H9 (cell line): ENCODE results near the gene TMUB2. TPM values are rescaled to one million over a fixed set of nuclear protein-coding genes. Genes with fewer than 3 reads are reported as not detected.

Experiments used
- DNase-seq: peaks from one replicate; pipeline ENCODE4 v3.0.0-alpha.2; 2017
- H2AFZ ChIP-seq: one replicate; pipeline ENCODE4 v1.6.1; 2013; ENCODE audit warnings: mild to moderate bottlenecking, low read length, control low read depth, moderate library complexity
- H2AK5ac ChIP-seq: 2 replicates; pipeline ENCODE4 v1.6.1; 2013; ENCODE audit warnings: low read length, control low read depth, mixed read lengths; ENCODE audit not compliant: insufficient read length
- H2BK120ac ChIP-seq: one replicate; pipeline ENCODE4 v1.6.1; 2013; ENCODE audit warnings: low read depth, mild to moderate bottlenecking, low read length, control low read depth, inconsistent platforms; ENCODE audit not compliant: poor library complexity, severe bottlenecking
- H2BK12ac ChIP-seq: 2 replicates; pipeline ENCODE4 v1.6.1; 2013; ENCODE audit warnings: low read length, control low read depth, mixed read lengths, low read depth; ENCODE audit not compliant: insufficient read length
- H2BK15ac ChIP-seq: 2 replicates; pipeline ENCODE4 v1.6.1; 2013; ENCODE audit warnings: low read depth, low read length, control low read depth
- H2BK20ac ChIP-seq: one replicate; pipeline ENCODE4 v1.6.1; 2013; ENCODE audit warnings: low read depth, mild to moderate bottlenecking, low read length, control low read depth, inconsistent platforms; ENCODE audit not compliant: poor library complexity, severe bottlenecking
- H2BK5ac ChIP-seq: 2 replicates; pipeline ENCODE4 v1.6.1; 2013; ENCODE audit warnings: low read length, control low read depth, mixed read lengths; ENCODE audit not compliant: insufficient read length
- H3K14ac ChIP-seq: 2 replicates; pipeline ENCODE4 v1.6.1; 2013; ENCODE audit warnings: low read length, control low read depth; ENCODE audit not compliant: insufficient read depth
- H3K18ac ChIP-seq: 2 replicates; pipeline ENCODE4 v1.6.1; 2013; ENCODE audit warnings: low read depth, mild to moderate bottlenecking, mixed read lengths, low read length, control low read depth; ENCODE audit not compliant: insufficient read length
- H3K23ac ChIP-seq: 2 replicates; pipeline ENCODE4 v1.6.1; 2013; ENCODE audit warnings: low read length, control low read depth, mixed read lengths, low read depth; ENCODE audit not compliant: insufficient read length
- H3K23me2 ChIP-seq: 2 replicates; pipeline ENCODE4 v1.6.1; 2013; ENCODE audit warnings: low read depth, mild to moderate bottlenecking, mixed read lengths, low read length, control low read depth; ENCODE audit not compliant: insufficient read length, poor library complexity, severe bottlenecking
- H3K27ac ChIP-seq: 2 replicates; pipeline ENCODE4 v1.5.1; 2013; ENCODE audit warnings: low read length, control low read depth, mixed read lengths, low read depth; ENCODE audit not compliant: insufficient read length
- H3K27me3 ChIP-seq: 2 replicates; pipeline ENCODE4 v1.6.1; 2013; ENCODE audit warnings: low read length, control low read depth, inconsistent platforms; ENCODE audit not compliant: insufficient read depth
- H3K4ac ChIP-seq: 2 replicates; pipeline ENCODE4 v1.6.1; 2013; ENCODE audit warnings: low read depth, mild to moderate bottlenecking, control low read depth, inconsistent platforms, low read length, moderate library complexity
- H3K4me1 ChIP-seq: 2 replicates; pipeline ENCODE4 v1.6.1; 2013; ENCODE audit warnings: low read length, control low read depth, inconsistent platforms; ENCODE audit not compliant: insufficient read depth
- H3K4me2 ChIP-seq: 2 replicates; pipeline ENCODE4 v1.6.1; 2013; ENCODE audit warnings: low read length, control low read depth, mixed read lengths; ENCODE audit not compliant: insufficient read length, insufficient read depth
- H3K56ac ChIP-seq: 2 replicates; pipeline ENCODE4 v1.6.1; 2013; ENCODE audit warnings: low read depth, mild to moderate bottlenecking, mixed read lengths, low read length, control low read depth; ENCODE audit not compliant: insufficient read length
- H3K79me1 ChIP-seq: 2 replicates; pipeline ENCODE4 v1.6.1; 2013; ENCODE audit warnings: low read depth, mild to moderate bottlenecking, moderate library complexity, low read length, control low read depth, inconsistent platforms; ENCODE audit not compliant: insufficient read depth, poor library complexity, severe bottlenecking
- H3K79me2 ChIP-seq: 2 replicates; pipeline ENCODE4 v1.6.1; 2013; ENCODE audit warnings: low read length, control low read depth, inconsistent platforms; ENCODE audit not compliant: insufficient read depth
- H3K9ac ChIP-seq: 2 replicates; pipeline ENCODE4 v1.6.1; 2013; ENCODE audit warnings: low read length, control low read depth, mixed read lengths; ENCODE audit not compliant: insufficient read length; ENCODE audit errors: extremely low read depth
- H3K9me3 ChIP-seq: one replicate; pipeline ENCODE4 v1.6.1; 2013; ENCODE audit warnings: low read depth, low read length, inconsistent platforms; ENCODE audit not compliant: control insufficient read depth
- H3T11ph ChIP-seq: one replicate; pipeline ENCODE4 v1.6.1; 2013; ENCODE audit warnings: mild to moderate bottlenecking, low read length, control low read depth, inconsistent platforms
- H4K20me1 ChIP-seq: one replicate; pipeline ENCODE4 v1.6.1; 2013; ENCODE audit not compliant: control insufficient read depth, insufficient read length, insufficient read depth
- H4K5ac ChIP-seq: 2 replicates; pipeline ENCODE4 v1.6.1; 2013; ENCODE audit warnings: low read depth, mild to moderate bottlenecking, mixed read lengths, low read length, control low read depth; ENCODE audit not compliant: insufficient read length
- H4K8ac ChIP-seq: replicated peaks from 2 replicates; pipeline ENCODE4 v1.6.1; 2013; ENCODE audit warnings: low read length, control low read depth, mixed read lengths, low read depth; ENCODE audit not compliant: insufficient read length
- H4K91ac ChIP-seq: 2 replicates; pipeline ENCODE4 v1.6.1; 2013; ENCODE audit warnings: low read depth, mild to moderate bottlenecking, moderate library complexity, mixed read lengths, low read length, control low read depth; ENCODE audit not compliant: insufficient read length
- H3K27ac Mint-ChIP-seq, 3 experiments: 2 replicates in 2 of 3; 3 replicates in 1 of 3; pipeline ENCODE4 v1.8.0; 2020 to 2021; ENCODE audit warnings: mixed read lengths in 3 of 3, mild to moderate bottlenecking in 1 of 3, moderate library complexity in 1 of 3
- H3K27me3 Mint-ChIP-seq: 2 replicates; pipeline ENCODE4 v1.8.0; 2021; ENCODE audit warnings: low read depth, mild to moderate bottlenecking, moderate library complexity, mixed read lengths
- H3K36me3 Mint-ChIP-seq, 3 experiments: 2 replicates in 2 of 3; 3 replicates in 1 of 3; pipeline ENCODE4 v1.8.0; 2020 to 2021; ENCODE audit warnings: low read depth in 3 of 3, mixed read lengths in 3 of 3; ENCODE audit not compliant: insufficient read depth in 1 of 3
- H3K4me1 Mint-ChIP-seq, 2 experiments: 2 replicates each; pipeline ENCODE4 v1.8.0; 2020; ENCODE audit warnings: mixed read lengths in 2 of 2
- H3K4me3 Mint-ChIP-seq, 2 experiments: 2 replicates in 1 of 2; 3 replicates in 1 of 2; pipeline ENCODE4 v1.8.0; 2020 to 2021; ENCODE audit warnings: mild to moderate bottlenecking in 2 of 2, mixed read lengths in 2 of 2, moderate library complexity in 1 of 2
- H3K9me3 Mint-ChIP-seq, 2 experiments: 2 replicates in 1 of 2; 3 replicates in 1 of 2; pipeline ENCODE4 v1.8.0; 2020; ENCODE audit warnings: mild to moderate bottlenecking in 2 of 2, mixed read lengths in 2 of 2, moderate library complexity in 1 of 2
- CTCF ChIP-seq: fragments of 200-600 bp; sonication (generic); conservative IDR thresholded peaks from 3 replicates; pipeline ENCODE4 v1.8.0; 2021; ENCODE audit warnings: antibody characterized with exemption, mild to moderate bottlenecking
- WGBS: extraction: QIAGEN DNeasy Blood & Tissue Kit; methylation state at CpG from one replicate; pipeline ENCODE4 v1.1.7; 2013; ENCODE audit warnings: missing lambda C conversion rate, low lambda C conversion rate, mixed read lengths; ENCODE audit not compliant: insufficient read length; ENCODE audit errors: extremely low coverage; 5-methylcytosine and 5-hydroxymethylcytosine counted together
- total RNA-seq: library from RNA; stranded (reverse); gene quantifications from 2 replicates; pipeline ENCODE4 v1.2.1, GENCODE V29; 2021

The TMUB2 gene
- total RNA-seq, 1 experiment from 2014 or later = 22.9 TPM

DNA sequence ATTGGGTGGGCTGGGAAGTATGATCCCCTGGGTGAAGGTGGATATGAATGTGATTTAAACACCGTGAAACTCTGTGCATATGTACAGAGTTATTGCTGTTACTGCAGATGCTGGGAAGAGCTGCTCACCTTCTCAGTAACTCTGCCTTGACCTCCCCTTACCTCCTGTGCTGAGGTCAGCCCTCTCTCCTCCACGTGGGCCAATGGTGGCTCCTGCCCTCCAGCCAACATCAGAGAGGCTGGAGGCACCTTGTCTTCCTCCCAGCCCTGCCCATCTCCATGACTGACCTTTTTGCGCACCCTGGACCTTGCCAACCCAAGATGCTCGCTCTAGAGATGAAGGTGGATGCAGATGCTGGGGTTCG lies 16.7 kb upstream of the TMUB2 start:
- no peaks in the 10 kb centered on the region for H3K79me1 ChIP-seq
- H3K4me1 ChIP-seq = no peaks in the 10 kb centered on the region; the same call in 1 of the 2 replicates
- H3K23ac ChIP-seq = no peak overlapping the region
- Mint-ChIP-seq H3K9me3 (no peaks in the 10 kb centered on the region), H3K36me3 (peaks cover 0 to 4% (median 2%) of the 10 kb centered on the region in 3 experiments; a peak in 1 of 7 replicates), H3K27me3 (peaks cover 2% of the 10 kb centered on the region; the same call in 1 of the 2 replicates), H3K4me3 (no peak overlapping the region), H3K4me1 (peaks cover 17 to 31% of the 10 kb centered on the region in 2 experiments), H3K27ac (peak overlapping the region in 1 of 3 experiments; percentile 58; a peak in 1 of 7 replicates)
- no peaks in the 10 kb centered on the region for H3K79me2 ChIP-seq
- no peaks in the 10 kb centered on the region for H3K23me2 ChIP-seq
- WGBS = no CpG with 5 or more reads among the region's 5 CpGs
- H2AK5ac ChIP-seq = no peak overlapping the region
- H4K5ac ChIP-seq = no peak overlapping the region
- no peak for DNase-seq
- peaks cover 3% of the 10 kb centered on the region for H4K20me1 ChIP-seq
- no peak overlapping the region for H4K91ac ChIP-seq
- H3K4me2 ChIP-seq = no peak overlapping the region
- H2BK120ac ChIP-seq = no peak overlapping the region
- H2BK12ac ChIP-seq = no peak overlapping the region
- no peak overlapping the region for H3T11ph ChIP-seq
- TF ChIP-seq CTCF = no peak
- no peak overlapping the region for H3K27ac ChIP-seq
- no peak overlapping the region for H3K56ac ChIP-seq
- H4K8ac ChIP-seq = no peak overlapping the region
- no peak overlapping the region for H2BK15ac ChIP-seq
- no peak overlapping the region for H2BK20ac ChIP-seq
- H3K4ac ChIP-seq = no peak overlapping the region
- no peak overlapping the region for H2BK5ac ChIP-seq
- no peak overlapping the region for H3K18ac ChIP-seq
- no peak overlapping the region for H2AFZ ChIP-seq
- no peak overlapping the region; the same call in 1 of the 2 replicates for H3K14ac ChIP-seq
- H3K9me3 ChIP-seq = no peaks in the 10 kb centered on the region
- H3K27me3 ChIP-seq = no peaks in the 10 kb centered on the region
- H3K9ac ChIP-seq = no peak overlapping the region
